Uterus (tissue), 2 donors: ENCODE results near the gene PHF5A.

Experiments
- CTCF ChIP-seq, 4 experiments: fragments of 200-600 bp in 2 of 4; fragments of 450-650 bp in 2 of 4; sonication (generic) in 2 of 4; IDR thresholded peaks; one replicate each; pipeline ENCODE4 v1.5.1; 2016 to 2019; ENCODE audit warnings: antibody characterized with exemption in 4 of 4, mild to moderate bottlenecking in 2 of 4, moderate library complexity in 1 of 4
- POLR2A ChIP-seq, 2 donors: fragments of 450-650 bp; IDR thresholded peaks; one replicate each; pipeline ENCODE4 v1.6.1; 2016; ENCODE audit warnings: antibody characterized with exemption in 2 of 2, mild to moderate bottlenecking in 1 of 2, moderate library complexity in 1 of 2

GRCh38 chr22:41442240-41442792 is 26.2 kb downstream of the PHF5A start:
- no peak for TF ChIP-seq CTCF (IDR thresholded peaks at IDR 0.05)
- no peak for TF ChIP-seq POLR2A (IDR thresholded peaks at IDR 0.05)
